ENCODE data around the gene SYPL2.

SYPL2 gene

DNA sequence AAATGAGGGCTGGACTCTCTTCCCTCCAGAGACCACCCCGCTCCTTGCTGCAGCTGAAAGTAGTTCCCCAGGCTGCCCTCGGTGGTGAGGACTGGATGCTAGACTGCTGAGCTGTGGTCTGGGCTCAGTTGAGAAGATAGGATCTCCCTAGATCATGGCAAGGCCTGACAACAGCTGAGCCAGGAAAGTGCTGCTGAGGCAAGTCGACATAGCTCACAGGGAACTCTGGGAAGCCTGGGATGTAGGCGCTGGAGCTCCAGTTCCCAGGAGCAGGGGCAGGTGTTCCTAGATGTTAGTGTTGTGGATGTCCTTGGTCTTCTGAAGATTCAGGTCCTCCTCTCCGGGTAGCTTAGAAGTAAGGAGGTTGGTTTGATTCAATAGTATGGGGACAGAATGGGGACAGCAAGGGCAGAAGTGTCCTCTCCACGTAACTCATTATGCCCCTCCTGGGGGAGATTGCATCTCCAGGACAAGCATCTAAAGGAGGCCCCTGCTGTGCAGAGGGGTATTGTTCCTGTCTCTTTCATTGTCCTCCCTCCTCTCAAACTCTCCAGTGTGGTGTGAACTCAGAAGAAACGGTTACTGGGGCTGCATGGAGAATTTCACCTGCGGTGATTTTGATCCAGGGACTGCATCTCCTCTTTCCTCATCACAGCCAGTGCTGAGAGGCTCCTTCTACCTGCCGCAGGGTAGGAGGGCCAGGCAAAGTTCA lies 31.3 kb downstream of the SYPL2 start:
- TF ChIP-seq TAF1 (IDR thresholded peaks at IDR 0.05; ENCODE audit: borderline replicate concordance, low read depth, low read length) = no peak
- TF ChIP-seq POLR2AphosphoS5 (IDR thresholded peaks at IDR 0.05; ENCODE audit: low read depth, low read length) = no peak
- no peak for TF ChIP-seq POLR2A (IDR thresholded peaks at IDR 0.05; ENCODE audit: low read depth, low read length)
- FAIRE-seq (no peak), DNase-seq (ENCODE audit: insufficient read length) (no peak)

DNA sequence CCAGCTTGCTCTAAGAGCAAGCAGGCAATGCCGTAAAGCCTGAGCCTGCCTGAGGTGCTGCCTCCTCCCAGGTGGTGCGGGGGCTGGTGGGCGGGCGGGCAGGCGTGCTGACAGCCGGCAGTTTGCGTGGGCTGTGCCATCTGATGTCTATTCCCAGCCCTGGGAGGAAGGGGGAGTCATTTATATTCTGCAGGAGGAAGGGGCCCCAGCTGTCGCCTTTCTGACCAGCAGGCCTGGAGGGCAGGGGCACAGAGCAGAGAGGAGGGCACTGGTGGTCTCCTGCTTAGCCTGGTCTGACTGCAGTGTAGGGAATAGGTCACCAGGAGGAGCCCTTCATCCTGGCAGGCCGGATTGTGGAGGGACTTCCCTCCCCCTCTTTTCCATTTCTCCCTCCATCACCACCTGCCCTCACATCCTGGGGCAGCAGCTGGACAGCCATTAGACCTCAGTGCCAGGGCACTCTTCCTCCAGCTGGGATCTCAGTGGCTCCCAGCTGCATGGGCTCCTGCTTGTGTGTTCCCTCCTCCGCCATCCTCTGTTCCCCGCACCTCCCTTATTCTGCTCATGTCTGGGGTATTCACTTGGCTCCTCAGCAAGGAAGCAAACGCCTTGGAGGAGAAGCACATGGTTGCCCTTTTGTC lies 31.9 kb downstream of the SYPL2 start:
- FAIRE-seq (no peak), DNase-seq (ENCODE audit: insufficient read length) (no peak)
- TF ChIP-seq POLR2A (IDR thresholded peaks at IDR 0.05; ENCODE audit: low read depth, low read length) (no peak), TAF1 (IDR thresholded peaks at IDR 0.05; ENCODE audit: borderline replicate concordance, low read depth, low read length) (no peak), POLR2AphosphoS5 (IDR thresholded peaks at IDR 0.05; ENCODE audit: low read depth, low read length) (no peak)

DNA sequence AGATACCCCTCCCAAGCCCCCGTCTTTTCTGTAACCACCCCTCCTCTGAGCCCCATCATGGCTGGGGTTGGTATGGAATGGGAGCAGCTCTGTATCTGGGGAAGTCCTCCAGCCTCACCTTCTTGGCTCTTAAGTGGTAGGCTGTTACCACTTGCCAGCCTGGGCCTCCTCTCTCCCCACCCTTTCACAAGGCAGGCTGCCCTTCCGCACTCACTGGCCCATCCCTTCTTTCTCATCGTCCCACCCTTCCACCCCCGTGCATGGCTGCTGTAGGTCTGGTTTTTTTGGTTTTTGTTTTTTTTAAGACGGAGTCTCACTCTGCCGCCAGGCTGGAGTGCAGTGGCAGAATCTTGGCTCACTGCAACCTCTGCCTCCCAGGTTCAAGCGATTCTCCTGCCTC lies 32.7 kb downstream of the SYPL2 start:
- DNase-seq (ENCODE audit: insufficient read length) = no peak
- no peak for FAIRE-seq
- TF ChIP-seq POLR2A (IDR thresholded peaks at IDR 0.05; ENCODE audit: low read depth, low read length) = no peak
- TF ChIP-seq TAF1 (IDR thresholded peaks at IDR 0.05; ENCODE audit: borderline replicate concordance, low read depth, low read length) = no peak
- TF ChIP-seq POLR2AphosphoS5 (IDR thresholded peaks at IDR 0.05; ENCODE audit: low read depth, low read length) = no peak

- FAIRE-seq (no peak), DNase-seq (ENCODE audit: insufficient read length) (no peak)
- TF ChIP-seq POLR2A (IDR thresholded peaks at IDR 0.05; ENCODE audit: low read depth, low read length) = no peak
- TF ChIP-seq POLR2AphosphoS5 (IDR thresholded peaks at IDR 0.05; ENCODE audit: low read depth, low read length) = no peak
- TF ChIP-seq TAF1 (IDR thresholded peaks at IDR 0.05; ENCODE audit: borderline replicate concordance, low read depth, low read length) = no peak
Measured at GRCh38 chr1:109499661-109500536, 33.6 kb downstream of the SYPL2 start.

GRCh38 chr1:109500941-109501381 lies 34.6 kb downstream of the SYPL2 start:
- DNase-seq (ENCODE audit: insufficient read length) (no peak), FAIRE-seq (no peak)
- TF ChIP-seq POLR2AphosphoS5 (IDR thresholded peaks at IDR 0.05; ENCODE audit: low read depth, low read length) = no peak
- no peak for TF ChIP-seq TAF1 (IDR thresholded peaks at IDR 0.05; ENCODE audit: borderline replicate concordance, low read depth, low read length)
- no peak for TF ChIP-seq POLR2A (IDR thresholded peaks at IDR 0.05; ENCODE audit: low read depth, low read length)

- TF ChIP-seq TAF1 (IDR thresholded peaks at IDR 0.05; ENCODE audit: borderline replicate concordance, low read depth, low read length) (no peak), POLR2A (IDR thresholded peaks at IDR 0.05; ENCODE audit: low read depth, low read length) (no peak), POLR2AphosphoS5 (IDR thresholded peaks at IDR 0.05; ENCODE audit: low read depth, low read length) (no peak)
- FAIRE-seq (no peak), DNase-seq (ENCODE audit: insufficient read length) (no peak)
Measured at GRCh38 chr1:109501644-109502363, 35.5 kb downstream of the SYPL2 start.

DNA sequence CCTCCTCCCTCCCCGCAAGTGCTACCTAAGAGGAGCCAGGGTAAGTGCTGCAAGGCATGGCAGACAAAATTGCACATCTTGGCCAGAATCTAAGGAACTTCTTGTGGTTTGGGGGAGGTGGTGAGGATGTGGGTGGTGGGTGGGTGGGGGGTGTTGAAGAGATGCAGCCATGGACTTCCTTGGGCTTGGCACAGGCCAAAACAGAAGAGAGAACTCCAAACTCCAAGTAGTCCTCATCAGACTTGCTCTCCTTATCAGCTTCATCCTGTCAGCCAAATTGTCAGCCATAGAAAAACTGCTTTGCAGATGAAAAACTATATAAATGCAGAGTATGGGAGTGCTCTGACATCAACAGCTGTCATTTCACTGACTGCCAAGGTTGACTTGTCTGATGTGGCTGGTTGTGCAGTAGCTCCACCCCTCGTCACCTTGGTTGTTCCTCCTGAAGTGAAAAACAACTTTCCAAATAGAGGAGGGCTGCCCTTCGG lies 36.1 kb downstream of the SYPL2 start:
- FAIRE-seq = no peak

DNA sequence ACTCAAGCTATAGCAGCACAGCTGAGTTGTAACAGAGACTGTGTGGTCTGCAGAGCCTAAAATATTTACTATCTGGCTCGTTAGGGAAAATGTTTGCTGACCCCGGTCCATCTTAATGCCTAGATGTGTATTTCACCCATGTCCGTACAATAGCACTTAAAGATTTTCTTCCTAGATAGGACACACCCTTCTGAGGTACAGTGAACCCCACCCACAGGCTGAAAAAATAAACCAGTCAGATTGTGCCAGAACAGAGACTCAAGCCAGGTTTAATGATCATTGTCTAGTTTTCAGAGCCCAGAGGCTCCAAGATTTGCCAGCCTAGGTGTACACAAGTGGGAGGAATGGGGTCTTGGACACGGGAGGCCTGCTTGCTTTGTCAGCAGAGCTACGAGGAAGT lies 37.6 kb downstream of the SYPL2 start:
- no peak for FAIRE-seq
- TF ChIP-seq TAF1 (IDR thresholded peaks at IDR 0.05; ENCODE audit: borderline replicate concordance, low read depth, low read length) (no peak), POLR2AphosphoS5 (IDR thresholded peaks at IDR 0.05; ENCODE audit: low read depth, low read length) (no peak), POLR2A (IDR thresholded peaks at IDR 0.05; ENCODE audit: low read depth, low read length) (no peak)
- DNase-seq (ENCODE audit: insufficient read length) = no peak

More for the DNA sequence above, 36.1 kb downstream of the SYPL2 start:
- DNase-seq (ENCODE audit: insufficient read length) = no peak
- TF ChIP-seq POLR2AphosphoS5 (IDR thresholded peaks at IDR 0.05; ENCODE audit: low read depth, low read length) = no peak
- TF ChIP-seq TAF1 (IDR thresholded peaks at IDR 0.05; ENCODE audit: borderline replicate concordance, low read depth, low read length) = no peak
- no peak for TF ChIP-seq POLR2A (IDR thresholded peaks at IDR 0.05; ENCODE audit: low read depth, low read length)

GRCh38 chr1:109504974-109505373 lies 38.6 kb downstream of the SYPL2 start:
- DNase-seq (ENCODE audit: insufficient read length) (no peak), FAIRE-seq (no peak)
- no peak for TF ChIP-seq POLR2AphosphoS5 (IDR thresholded peaks at IDR 0.05; ENCODE audit: low read depth, low read length)
- TF ChIP-seq TAF1 (IDR thresholded peaks at IDR 0.05; ENCODE audit: borderline replicate concordance, low read depth, low read length) = no peak
- no peak for TF ChIP-seq POLR2A (IDR thresholded peaks at IDR 0.05; ENCODE audit: low read depth, low read length)

DNA sequence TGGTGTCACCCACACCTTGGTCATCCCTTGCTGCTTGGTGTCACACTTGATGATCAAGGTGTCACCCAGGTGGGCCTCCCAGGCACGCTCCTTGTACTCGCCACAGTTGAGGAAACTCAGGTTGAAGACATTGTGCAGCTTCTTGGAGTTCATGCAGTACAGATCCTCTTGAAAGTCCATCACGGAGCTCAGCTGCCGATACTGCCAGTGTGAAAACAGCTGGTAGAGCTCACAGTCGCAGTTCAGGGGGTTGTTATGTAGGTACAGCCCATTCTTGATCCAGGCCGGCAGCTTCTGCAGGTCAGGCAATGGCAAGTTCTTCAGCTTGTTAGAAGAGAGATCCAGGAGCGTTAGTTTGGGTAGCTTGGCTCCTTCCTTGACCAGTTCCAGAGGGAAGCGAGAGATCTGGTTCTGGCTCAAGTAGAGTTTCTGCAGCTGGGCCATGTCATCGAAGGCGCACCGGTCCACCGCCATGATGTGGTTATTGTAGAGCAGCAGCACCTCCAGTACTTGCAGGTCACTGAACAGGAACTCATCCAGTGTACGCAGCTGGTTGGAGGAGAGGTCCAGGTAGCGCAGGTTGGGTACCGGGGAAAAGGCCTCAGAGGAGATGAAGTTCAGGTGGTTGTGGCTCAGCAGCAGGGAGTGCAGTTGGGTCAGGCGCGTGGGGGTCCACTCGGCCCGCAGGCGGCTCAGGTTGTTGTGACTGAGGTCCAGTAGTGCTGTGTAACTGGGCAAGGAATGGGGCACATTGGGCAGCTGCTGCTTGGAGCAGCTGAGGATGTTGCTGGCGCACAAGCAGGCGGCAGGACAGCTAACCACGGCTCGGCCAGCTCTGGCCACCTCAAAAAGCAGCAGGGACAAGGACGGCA lies 41.9 kb downstream of the SYPL2 start:
- FAIRE-seq (no peak), DNase-seq (ENCODE audit: insufficient read length) (no peak)
- TF ChIP-seq TAF1 (IDR thresholded peaks at IDR 0.05; ENCODE audit: borderline replicate concordance, low read depth, low read length) = no peak
- TF ChIP-seq POLR2A (IDR thresholded peaks at IDR 0.05; ENCODE audit: low read depth, low read length) = no peak
- no peak for TF ChIP-seq POLR2AphosphoS5 (IDR thresholded peaks at IDR 0.05; ENCODE audit: low read depth, low read length)
